GM18868 (cell line): ENCODE measurements around the gene ST8SIA1.
"Not testable (repeated sequence)": the region's sequence is repeated elsewhere in the genome, so short reads cannot be mapped to it uniquely, and the experiment has no call there.

Source experiments
- ATAC-seq: cut with Tn5 transposase; IDR thresholded peaks from one replicate; pipeline ENCODE4 v1.9.1; 2021; ENCODE audit warnings: mild to moderate bottlenecking, moderate library complexity; ENCODE audit not compliant: unreplicated experiment

The ST8SIA1 gene

GRCh38 chr12:22334410-22335100 lies at the start of gene ST8SIA1:
Gene ST8SIA1 (minus strand): TSS chr12:22334707. CDS start chr12:22334232, 475 bp downstream.
- ATAC-seq = peak; percentile 7

- ATAC-seq = no peak
Observed at GRCh38 chr12:22380031-22380430, 45.5 kb upstream of the ST8SIA1 start.

GRCh38 chr12:22377731-22378496 lies 43.4 kb upstream of the ST8SIA1 start:
- no peak for ATAC-seq

GRCh38 chr12:22376596-22377150 lies 42.2 kb upstream of the ST8SIA1 start:
- ATAC-seq = not testable (repeated sequence)

- peak; percentile 45 for ATAC-seq
Observed at GRCh38 chr12:22374508-22374907, 40.0 kb upstream of the ST8SIA1 start.

GRCh38 chr12:22372277-22372837 lies 37.9 kb upstream of the ST8SIA1 start:
- ATAC-seq = no peak

- no peak for ATAC-seq
Observed at GRCh38 chr12:22366181-22366580, 31.7 kb upstream of the ST8SIA1 start.

GRCh38 chr12:22361785-22362184 lies 27.3 kb upstream of the ST8SIA1 start:
- ATAC-seq = no peak

GRCh38 chr12:22360774-22361173 lies 26.3 kb upstream of the ST8SIA1 start:
- ATAC-seq = no peak

GRCh38 chr12:22357531-22357930 lies 23.0 kb upstream of the ST8SIA1 start:
- no peak for ATAC-seq

GRCh38 chr12:22356231-22356630 lies 21.7 kb upstream of the ST8SIA1 start:
- ATAC-seq = no peak

GRCh38 chr12:22355011-22355580 lies 20.6 kb upstream of the ST8SIA1 start:
- no peak for ATAC-seq

GRCh38 chr12:22353615-22354325 lies 19.3 kb upstream of the ST8SIA1 start:
- no peak for ATAC-seq

- ATAC-seq = no peak
Observed at GRCh38 chr12:22350886-22351285, 16.4 kb upstream of the ST8SIA1 start.

GRCh38 chr12:22348208-22348607 lies 13.7 kb upstream of the ST8SIA1 start:
- no peak for ATAC-seq

GRCh38 chr12:22340143-22340542 lies 5.6 kb upstream of the ST8SIA1 start:
- no peak for ATAC-seq

- ATAC-seq = no peak
Observed at GRCh38 chr12:22339691-22340090, 5.2 kb upstream of the ST8SIA1 start.

- no peak for ATAC-seq
Observed at GRCh38 chr12:22335794-22336166, 1.3 kb upstream of the ST8SIA1 start.

GRCh38 chr12:22333713-22334409 lies 646 bp downstream of the ST8SIA1 start:
- ATAC-seq = no peak

GRCh38 chr12:22333186-22333712 lies 1.3 kb downstream of the ST8SIA1 start:
- ATAC-seq = no peak
